ENCODE results near the gene SLC1A6. TPM values are rescaled to one million over a fixed set of nuclear protein-coding genes. Genes with fewer than 3 reads are reported as not detected.

The SLC1A6 gene
- total RNA-seq, 5 donors from 2014 or later (not counting 1 experiment from before 2014, with no cell fraction given), result not detected

- H3K27ac Mint-ChIP-seq, result no peak overlapping the region
- no peak for ATAC-seq (replicated peaks in 1 of 4)
These were observed 17.5 kb downstream of the SLC1A6 start for GRCh38 chr19:14961956-14962685.

GRCh38 chr19:14959263-14959662 lies 20.4 kb downstream of the SLC1A6 start:
- Histone ChIP-seq H3K27me3 (replicated peaks in 1 of 2; ENCODE audit: control insufficient read depth in 2 of 2, extremely low read depth in 1 of 2, insufficient read depth in 2 of 2, low read length in 1 of 2) (peaks cover 0 to 12% of the 10 kb centered on the region in 2 experiments), H3K4me1 (ENCODE audit: control insufficient read depth in 1 of 2, extremely low read depth in 1 of 2, insufficient read depth in 2 of 2, low read length in 2 of 2) (no peaks in the 10 kb centered on the region), H3K9me3 (peaks cover 3% of the 10 kb centered on the region), H3K27ac (ENCODE audit: low read length) (no peak overlapping the region), H3K36me3 (ENCODE audit: control insufficient read depth in 2 of 2, extremely low read depth in 1 of 2, insufficient read depth in 1 of 2, low read length in 1 of 2) (no peaks in the 10 kb centered on the region), H3K4me3 (ENCODE audit: control insufficient read depth in 1 of 2, extremely low read depth in 1 of 2, low read length in 1 of 2) (no peak overlapping the region)
- CTCF ChIA-PET, result no interaction called here
- WGBS (ENCODE audit: insufficient coverage), result no CpG with 5 or more reads among the region's 1 CpG
- POLR2A ChIA-PET, result no interaction called here
- Mint-ChIP-seq H3K9me3 (peaks cover 15 to 23% (median 20%) of the 10 kb centered on the region in 3 donors), H3K27me3 (peaks cover 24 to 28% of the 10 kb centered on the region in 2 donors), H3K36me3 (no peaks in the 10 kb centered on the region), H3K4me1 (no peaks in the 10 kb centered on the region), H3K27ac (no peak overlapping the region), H3K4me3 (no peak overlapping the region)
- DNase-seq, result no peak
- no peak for ATAC-seq (replicated peaks in 1 of 4)

More at GRCh38 chr19:14961956-14962685, 17.5 kb downstream of the SLC1A6 start:
- 79% methylated on average over 15 of the region's 24 CpGs for WGBS (ENCODE audit: insufficient coverage)
- Mint-ChIP-seq H3K36me3 (no peaks in the 10 kb centered on the region), H3K4me1 (no peaks in the 10 kb centered on the region), H3K27me3 (peaks cover 8 to 12% of the 10 kb centered on the region in 2 donors), H3K9me3 (peaks cover 11 to 20% (median 15%) of the 10 kb centered on the region in 3 donors), H3K4me3 (no peak overlapping the region)
- Histone ChIP-seq H3K27me3 (replicated peaks in 1 of 2; ENCODE audit: control insufficient read depth in 2 of 2, extremely low read depth in 1 of 2, insufficient read depth in 2 of 2, low read length in 1 of 2) (peaks cover 0 to 9% of the 10 kb centered on the region in 2 experiments), H3K4me1 (ENCODE audit: control insufficient read depth in 1 of 2, extremely low read depth in 1 of 2, insufficient read depth in 2 of 2, low read length in 2 of 2) (no peaks in the 10 kb centered on the region), H3K36me3 (ENCODE audit: control insufficient read depth in 2 of 2, extremely low read depth in 1 of 2, insufficient read depth in 1 of 2, low read length in 1 of 2) (no peaks in the 10 kb centered on the region), H3K27ac (ENCODE audit: low read length) (no peak overlapping the region), H3K4me3 (ENCODE audit: control insufficient read depth in 1 of 2, extremely low read depth in 1 of 2, low read length in 1 of 2) (no peak overlapping the region), H3K9me3 (peaks cover 3% of the 10 kb centered on the region)
- no peak for DNase-seq
- CTCF ChIA-PET, result no interaction called here
- POLR2A ChIA-PET, result no interaction called here

DNA sequence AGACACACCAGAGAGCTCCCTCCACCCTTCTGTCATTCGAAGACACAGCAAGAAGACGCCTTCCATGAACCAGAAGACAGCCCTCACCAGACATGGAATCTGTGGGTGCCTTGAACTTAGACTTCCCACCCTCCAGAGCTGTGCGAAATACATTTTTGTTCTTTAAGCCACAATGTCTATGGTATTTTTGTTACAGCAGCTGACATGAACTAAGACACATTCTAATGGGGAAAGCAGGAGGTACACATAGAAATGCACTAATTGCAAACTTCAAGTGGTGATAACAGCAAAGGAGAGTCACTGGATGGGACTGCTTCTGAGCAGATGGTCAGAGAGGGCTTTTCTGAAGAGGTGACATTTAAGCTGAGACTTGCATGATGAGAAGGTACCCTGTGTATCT lies 22.2 kb downstream of the SLC1A6 start:
- H3K4me3 ChIP-seq (ENCODE audit: control insufficient read depth in 1 of 2, extremely low read depth in 1 of 2, low read length in 1 of 2), result no peak overlapping the region
- H3K27me3 Mint-ChIP-seq, result peaks cover 22 to 34% of the 10 kb centered on the region in 2 donors
- no peaks in the 10 kb centered on the region for H3K4me1 Mint-ChIP-seq
- no peaks in the 10 kb centered on the region for H3K4me1 ChIP-seq (ENCODE audit: control insufficient read depth in 1 of 2, extremely low read depth in 1 of 2, insufficient read depth in 2 of 2, low read length in 2 of 2)
- peaks cover 0 to 18% of the 10 kb centered on the region in 2 experiments for H3K27me3 ChIP-seq (replicated peaks in 1 of 2; ENCODE audit: control insufficient read depth in 2 of 2, extremely low read depth in 1 of 2, insufficient read depth in 2 of 2, low read length in 1 of 2)
- H3K36me3 Mint-ChIP-seq, result no peaks in the 10 kb centered on the region
- no peaks in the 10 kb centered on the region for H3K36me3 ChIP-seq (ENCODE audit: control insufficient read depth in 2 of 2, extremely low read depth in 1 of 2, insufficient read depth in 1 of 2, low read length in 1 of 2)
- H3K27ac Mint-ChIP-seq, result no peak overlapping the region
- H3K4me3 Mint-ChIP-seq, result no peak overlapping the region
- no peak for DNase-seq
- H3K9me3 Mint-ChIP-seq, result peaks cover 15 to 17% (median 16%) of the 10 kb centered on the region in 3 donors
- no peak for ATAC-seq (replicated peaks in 1 of 4)
- no CpG with 5 or more reads among the region's 3 CpGs for WGBS (ENCODE audit: insufficient coverage)
- no peak overlapping the region for H3K27ac ChIP-seq (ENCODE audit: low read length)
- ChIA-PET POLR2A (no interaction called here), CTCF (no interaction called here)
- H3K9me3 ChIP-seq, result peaks cover 3% of the 10 kb centered on the region

GRCh38 chr19:14954071-14954655 lies 25.5 kb downstream of the SLC1A6 start:
- H3K27me3 Mint-ChIP-seq, result peaks cover 19 to 38% of the 10 kb centered on the region in 2 donors
- H3K36me3 Mint-ChIP-seq, result no peaks in the 10 kb centered on the region
- H3K4me3 ChIP-seq (ENCODE audit: control insufficient read depth in 1 of 2, extremely low read depth in 1 of 2, low read length in 1 of 2), result no peak overlapping the region
- H3K4me3 Mint-ChIP-seq, result no peak overlapping the region
- H3K9me3 ChIP-seq, result no peaks in the 10 kb centered on the region
- no peaks in the 10 kb centered on the region for H3K4me1 ChIP-seq (ENCODE audit: control insufficient read depth in 1 of 2, extremely low read depth in 1 of 2, insufficient read depth in 2 of 2, low read length in 2 of 2)
- ATAC-seq (replicated peaks in 1 of 4) (no peak), DNase-seq (no peak)
- no peaks in the 10 kb centered on the region for H3K4me1 Mint-ChIP-seq
- WGBS (ENCODE audit: insufficient coverage), result 72% methylated on average over 21 of the region's 24 CpGs
- ChIA-PET CTCF (no interaction called here), POLR2A (no interaction called here)
- H3K27me3 ChIP-seq (replicated peaks in 1 of 2; ENCODE audit: control insufficient read depth in 2 of 2, extremely low read depth in 1 of 2, insufficient read depth in 2 of 2, low read length in 1 of 2), result peaks cover 0 to 19% of the 10 kb centered on the region in 2 experiments
- H3K36me3 ChIP-seq (ENCODE audit: control insufficient read depth in 2 of 2, extremely low read depth in 1 of 2, insufficient read depth in 1 of 2, low read length in 1 of 2), result no peaks in the 10 kb centered on the region
- H3K27ac ChIP-seq (ENCODE audit: low read length), result no peak overlapping the region
- peaks cover 9 to 11% (median 10%) of the 10 kb centered on the region in 3 donors for H3K9me3 Mint-ChIP-seq
- H3K27ac Mint-ChIP-seq, result no peak overlapping the region

- peaks cover 0 to 19% of the 10 kb centered on the region in 2 experiments for H3K27me3 ChIP-seq (replicated peaks in 1 of 2; ENCODE audit: control insufficient read depth in 2 of 2, extremely low read depth in 1 of 2, insufficient read depth in 2 of 2, low read length in 1 of 2)
- no peak overlapping the region for H3K4me3 ChIP-seq (ENCODE audit: control insufficient read depth in 1 of 2, extremely low read depth in 1 of 2, low read length in 1 of 2)
- Mint-ChIP-seq H3K27ac (no peak overlapping the region), H3K36me3 (no peaks in the 10 kb centered on the region), H3K4me1 (no peaks in the 10 kb centered on the region), H3K9me3 (peaks cover 9 to 11% (median 9%) of the 10 kb centered on the region in 3 donors), H3K27me3 (peaks cover 19 to 38% of the 10 kb centered on the region in 2 donors), H3K4me3 (no peak overlapping the region)
- 87% methylated on average over 5 of the region's 11 CpGs for WGBS (ENCODE audit: insufficient coverage)
- H3K36me3 ChIP-seq (ENCODE audit: control insufficient read depth in 2 of 2, extremely low read depth in 1 of 2, insufficient read depth in 1 of 2, low read length in 1 of 2), result no peaks in the 10 kb centered on the region
- no peaks in the 10 kb centered on the region for H3K4me1 ChIP-seq (ENCODE audit: control insufficient read depth in 1 of 2, extremely low read depth in 1 of 2, insufficient read depth in 2 of 2, low read length in 2 of 2)
- ATAC-seq (replicated peaks in 1 of 4) (no peak), DNase-seq (no peak)
- no peaks in the 10 kb centered on the region for H3K9me3 ChIP-seq
- CTCF ChIA-PET, result no interaction called here
- no peak overlapping the region for H3K27ac ChIP-seq (ENCODE audit: low read length)
- POLR2A ChIA-PET, result no interaction called here
These were observed 26.9 kb downstream of the SLC1A6 start for GRCh38 chr19:14952767-14953166.

- ChIA-PET POLR2A (no interaction called here), CTCF (no interaction called here)
- DNase-seq, result no peak
- no peaks in the 10 kb centered on the region for H3K9me3 ChIP-seq
- H3K4me3 ChIP-seq (ENCODE audit: control insufficient read depth in 1 of 2, extremely low read depth in 1 of 2, low read length in 1 of 2), result no peak overlapping the region
- Mint-ChIP-seq H3K27ac (no peak overlapping the region), H3K27me3 (peaks cover 9 to 29% of the 10 kb centered on the region in 2 donors), H3K36me3 (no peaks in the 10 kb centered on the region), H3K9me3 (no peaks in the 10 kb centered on the region), H3K4me1 (no peaks in the 10 kb centered on the region), H3K4me3 (no peak overlapping the region)
- H3K36me3 ChIP-seq (ENCODE audit: control insufficient read depth in 2 of 2, extremely low read depth in 1 of 2, insufficient read depth in 1 of 2, low read length in 1 of 2), result no peaks in the 10 kb centered on the region
- WGBS (ENCODE audit: insufficient coverage), result no CpG with 5 or more reads among the region's 1 CpG
- no peak overlapping the region for H3K27ac ChIP-seq (ENCODE audit: low read length)
- no peak for ATAC-seq (replicated peaks in 1 of 4)
- H3K4me1 ChIP-seq (ENCODE audit: control insufficient read depth in 1 of 2, extremely low read depth in 1 of 2, insufficient read depth in 2 of 2, low read length in 2 of 2), result no peaks in the 10 kb centered on the region
- H3K27me3 ChIP-seq (replicated peaks in 1 of 2; ENCODE audit: control insufficient read depth in 2 of 2, extremely low read depth in 1 of 2, insufficient read depth in 2 of 2, low read length in 1 of 2), result peaks cover 0 to 19% of the 10 kb centered on the region in 2 experiments
These were observed 29.2 kb downstream of the SLC1A6 start for GRCh38 chr19:14950421-14950820.

Data from T-cell (primary cell).